Measurements from ENCODE around the gene FAXDC2. TPM values are rescaled to one million over a fixed set of nuclear protein-coding genes. Genes with fewer than 3 reads are reported as not detected.

FAXDC2 gene
- total and polyA plus RNA-seq, 2 of the 8 experiments (the other 6 are each of a cell fraction or from before 2014, with no cell fraction given), result 3.7 to 5.9 TPM

GRCh38 chr5:154858297-154858971 is 8.0 kb upstream of the FAXDC2 start, which contains the start of gene CNOT8 (continued):
- TF ChIP-seq, protein P1, sequence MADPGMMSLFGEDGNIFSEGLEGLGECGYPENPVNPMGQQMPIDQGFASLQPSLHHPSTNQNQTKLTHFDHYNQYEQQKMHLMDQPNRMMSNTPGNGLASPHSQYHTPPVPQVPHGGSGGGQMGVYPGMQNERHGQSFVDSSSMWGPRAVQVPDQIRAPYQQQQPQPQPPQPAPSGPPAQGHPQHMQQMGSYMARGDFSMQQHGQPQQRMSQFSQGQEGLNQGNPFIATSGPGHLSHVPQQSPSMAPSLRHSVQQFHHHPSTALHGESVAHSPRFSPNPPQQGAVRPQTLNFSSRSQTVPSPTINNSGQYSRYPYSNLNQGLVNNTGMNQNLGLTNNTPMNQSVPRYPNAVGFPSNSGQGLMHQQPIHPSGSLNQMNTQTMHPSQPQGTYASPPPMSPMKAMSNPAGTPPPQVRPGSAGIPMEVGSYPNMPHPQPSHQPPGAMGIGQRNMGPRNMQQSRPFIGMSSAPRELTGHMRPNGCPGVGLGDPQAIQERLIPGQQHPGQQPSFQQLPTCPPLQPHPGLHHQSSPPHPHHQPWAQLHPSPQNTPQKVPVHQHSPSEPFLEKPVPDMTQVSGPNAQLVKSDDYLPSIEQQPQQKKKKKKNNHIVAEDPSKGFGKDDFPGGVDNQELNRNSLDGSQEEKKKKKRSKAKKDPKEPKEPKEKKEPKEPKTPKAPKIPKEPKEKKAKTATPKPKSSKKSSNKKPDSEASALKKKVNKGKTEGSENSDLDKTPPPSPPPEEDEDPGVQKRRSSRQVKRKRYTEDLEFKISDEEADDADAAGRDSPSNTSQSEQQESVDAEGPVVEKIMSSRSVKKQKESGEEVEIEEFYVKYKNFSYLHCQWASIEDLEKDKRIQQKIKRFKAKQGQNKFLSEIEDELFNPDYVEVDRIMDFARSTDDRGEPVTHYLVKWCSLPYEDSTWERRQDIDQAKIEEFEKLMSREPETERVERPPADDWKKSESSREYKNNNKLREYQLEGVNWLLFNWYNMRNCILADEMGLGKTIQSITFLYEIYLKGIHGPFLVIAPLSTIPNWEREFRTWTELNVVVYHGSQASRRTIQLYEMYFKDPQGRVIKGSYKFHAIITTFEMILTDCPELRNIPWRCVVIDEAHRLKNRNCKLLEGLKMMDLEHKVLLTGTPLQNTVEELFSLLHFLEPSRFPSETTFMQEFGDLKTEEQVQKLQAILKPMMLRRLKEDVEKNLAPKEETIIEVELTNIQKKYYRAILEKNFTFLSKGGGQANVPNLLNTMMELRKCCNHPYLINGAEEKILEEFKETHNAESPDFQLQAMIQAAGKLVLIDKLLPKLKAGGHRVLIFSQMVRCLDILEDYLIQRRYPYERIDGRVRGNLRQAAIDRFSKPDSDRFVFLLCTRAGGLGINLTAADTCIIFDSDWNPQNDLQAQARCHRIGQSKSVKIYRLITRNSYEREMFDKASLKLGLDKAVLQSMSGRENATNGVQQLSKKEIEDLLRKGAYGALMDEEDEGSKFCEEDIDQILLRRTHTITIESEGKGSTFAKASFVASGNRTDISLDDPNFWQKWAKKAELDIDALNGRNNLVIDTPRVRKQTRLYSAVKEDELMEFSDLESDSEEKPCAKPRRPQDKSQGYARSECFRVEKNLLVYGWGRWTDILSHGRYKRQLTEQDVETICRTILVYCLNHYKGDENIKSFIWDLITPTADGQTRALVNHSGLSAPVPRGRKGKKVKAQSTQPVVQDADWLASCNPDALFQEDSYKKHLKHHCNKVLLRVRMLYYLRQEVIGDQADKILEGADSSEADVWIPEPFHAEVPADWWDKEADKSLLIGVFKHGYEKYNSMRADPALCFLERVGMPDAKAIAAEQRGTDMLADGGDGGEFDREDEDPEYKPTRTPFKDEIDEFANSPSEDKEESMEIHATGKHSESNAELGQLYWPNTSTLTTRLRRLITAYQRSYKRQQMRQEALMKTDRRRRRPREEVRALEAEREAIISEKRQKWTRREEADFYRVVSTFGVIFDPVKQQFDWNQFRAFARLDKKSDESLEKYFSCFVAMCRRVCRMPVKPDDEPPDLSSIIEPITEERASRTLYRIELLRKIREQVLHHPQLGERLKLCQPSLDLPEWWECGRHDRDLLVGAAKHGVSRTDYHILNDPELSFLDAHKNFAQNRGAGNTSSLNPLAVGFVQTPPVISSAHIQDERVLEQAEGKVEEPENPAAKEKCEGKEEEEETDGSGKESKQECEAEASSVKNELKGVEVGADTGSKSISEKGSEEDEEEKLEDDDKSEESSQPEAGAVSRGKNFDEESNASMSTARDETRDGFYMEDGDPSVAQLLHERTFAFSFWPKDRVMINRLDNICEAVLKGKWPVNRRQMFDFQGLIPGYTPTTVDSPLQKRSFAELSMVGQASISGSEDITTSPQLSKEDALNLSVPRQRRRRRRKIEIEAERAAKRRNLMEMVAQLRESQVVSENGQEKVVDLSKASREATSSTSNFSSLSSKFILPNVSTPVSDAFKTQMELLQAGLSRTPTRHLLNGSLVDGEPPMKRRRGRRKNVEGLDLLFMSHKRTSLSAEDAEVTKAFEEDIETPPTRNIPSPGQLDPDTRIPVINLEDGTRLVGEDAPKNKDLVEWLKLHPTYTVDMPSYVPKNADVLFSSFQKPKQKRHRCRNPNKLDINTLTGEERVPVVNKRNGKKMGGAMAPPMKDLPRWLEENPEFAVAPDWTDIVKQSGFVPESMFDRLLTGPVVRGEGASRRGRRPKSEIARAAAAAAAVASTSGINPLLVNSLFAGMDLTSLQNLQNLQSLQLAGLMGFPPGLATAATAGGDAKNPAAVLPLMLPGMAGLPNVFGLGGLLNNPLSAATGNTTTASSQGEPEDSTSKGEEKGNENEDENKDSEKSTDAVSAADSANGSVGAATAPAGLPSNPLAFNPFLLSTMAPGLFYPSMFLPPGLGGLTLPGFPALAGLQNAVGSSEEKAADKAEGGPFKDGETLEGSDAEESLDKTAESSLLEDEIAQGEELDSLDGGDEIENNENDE (IDR thresholded peaks at IDR 0.05; ENCODE audit: insufficient replicate concordance, low read length), result no peak
- no peak for TF ChIP-seq SIX5 (IDR thresholded peaks at IDR 0.05; ENCODE audit: low read depth, low read length)
- TF ChIP-seq EP300 (IDR thresholded peaks at IDR 0.05; ENCODE audit: borderline replicate concordance in 1 of 2, low read depth in 2 of 2, low read length in 2 of 2), result peak in 1 of 2 experiments; percentile 7; a peak in 1 of 3 replicates
- TF ChIP-seq TBP (IDR thresholded peaks at IDR 0.05; ENCODE audit: low read depth, low read length), result peak; percentile 83
- TF ChIP-seq SIN3A (conservative IDR thresholded peaks at IDR 0.05 in 1 of 2, IDR thresholded peaks at IDR 0.05 in 1 of 2; ENCODE audit: low read depth in 1 of 2, low read length in 2 of 2), result no peak
- no peak for TF ChIP-seq CTBP2 (IDR thresholded peaks at IDR 0.05; ENCODE audit: borderline replicate concordance, insufficient read depth, insufficient read length, low read length)
- peak; percentile 85 for TF ChIP-seq TAF1 (IDR thresholded peaks at IDR 0.05; ENCODE audit: low read depth, low read length)
- 0 out of 2 replicates have a peak, but pooled peaks have one; percentile 18 for TF ChIP-seq TEAD4 (IDR thresholded peaks at IDR 0.05; ENCODE audit: low read depth, low read length)
- peak; percentile 82 for TF ChIP-seq BACH1 (IDR thresholded peaks at IDR 0.05; ENCODE audit: low read length)
- no peak for TF ChIP-seq BRCA1 (IDR thresholded peaks at IDR 0.05; ENCODE audit: low read depth, low read length)
